Bronchial epithelial cell (primary cell): Measurements from ENCODE around the gene RAPGEF6. TPM values are rescaled to one million over a fixed set of nuclear protein-coding genes. Genes with fewer than 3 reads are reported as not detected.

Experiments used
- DNase-seq: peaks from one replicate; pipeline ENCODE4 v3.0.0-alpha.2; 2010; ENCODE audit warnings: low read depth
- FAIRE-seq: peaks from 2 replicates; lab custom pipeline; 2011; peaks lifted over from hg19 to GRCh38; lab: Jason Lieb, UNC
- H3K27me3 ChIP-seq: 2 replicates; pipeline ENCODE4 v1.5.1; 2011; ENCODE audit warnings: low read length; ENCODE audit not compliant: control insufficient read depth, insufficient read depth
- H3K36me3 ChIP-seq: 2 replicates; pipeline ENCODE4 v1.5.1; 2011; ENCODE audit warnings: low read length; ENCODE audit not compliant: control insufficient read depth, insufficient read depth
- H3K4me3 ChIP-seq: 2 replicates; pipeline ENCODE4 v1.5.1; 2011; ENCODE audit warnings: mild to moderate bottlenecking, low read depth, low read length, control low read depth
- total RNA-seq: library from RNA; depleted of rRNA; stranded (reverse); fragments of >200 nt; gene quantifications from 2 replicates; pipeline ENCODE4 v1.2.1, GENCODE V29; 2014
- TF ChIP-seq, protein P1 (sequence below): IDR thresholded peaks from 2 replicates; pipeline ENCODE4 v1.5.1; 2011; ENCODE audit warnings: mild to moderate bottlenecking, moderate library complexity, low read length, control low read depth, inconsistent platforms; ENCODE audit not compliant: insufficient read depth, severe bottlenecking

RAPGEF6 gene
- total RNA-seq, 1 donor from 2014 or later, result 14.2 TPM

DNA sequence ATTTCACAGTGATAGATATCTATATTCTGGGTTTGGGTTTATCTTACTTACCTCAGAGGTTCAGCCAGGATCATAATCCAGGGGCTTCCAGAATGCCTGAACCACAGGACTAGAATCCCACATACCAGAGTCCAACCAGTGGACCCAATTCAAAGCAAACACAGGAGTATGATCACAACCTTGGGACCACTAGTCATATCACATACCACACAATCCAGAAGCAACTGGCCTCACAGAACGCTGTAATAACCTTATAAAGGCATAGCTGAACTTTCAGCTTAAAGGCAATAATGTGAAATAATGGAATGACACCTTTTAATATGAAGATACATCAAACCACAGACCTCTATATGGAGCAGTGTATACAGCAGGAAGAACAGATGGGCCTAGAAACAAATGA lies 25.3 kb downstream of the RAPGEF6 start:
- H3K4me3 ChIP-seq, result no peak overlapping the region
- FAIRE-seq (no peak), DNase-seq (no peak)
- H3K27me3 ChIP-seq, result no peaks in the 10 kb centered on the region
- TF ChIP-seq, protein P1, sequence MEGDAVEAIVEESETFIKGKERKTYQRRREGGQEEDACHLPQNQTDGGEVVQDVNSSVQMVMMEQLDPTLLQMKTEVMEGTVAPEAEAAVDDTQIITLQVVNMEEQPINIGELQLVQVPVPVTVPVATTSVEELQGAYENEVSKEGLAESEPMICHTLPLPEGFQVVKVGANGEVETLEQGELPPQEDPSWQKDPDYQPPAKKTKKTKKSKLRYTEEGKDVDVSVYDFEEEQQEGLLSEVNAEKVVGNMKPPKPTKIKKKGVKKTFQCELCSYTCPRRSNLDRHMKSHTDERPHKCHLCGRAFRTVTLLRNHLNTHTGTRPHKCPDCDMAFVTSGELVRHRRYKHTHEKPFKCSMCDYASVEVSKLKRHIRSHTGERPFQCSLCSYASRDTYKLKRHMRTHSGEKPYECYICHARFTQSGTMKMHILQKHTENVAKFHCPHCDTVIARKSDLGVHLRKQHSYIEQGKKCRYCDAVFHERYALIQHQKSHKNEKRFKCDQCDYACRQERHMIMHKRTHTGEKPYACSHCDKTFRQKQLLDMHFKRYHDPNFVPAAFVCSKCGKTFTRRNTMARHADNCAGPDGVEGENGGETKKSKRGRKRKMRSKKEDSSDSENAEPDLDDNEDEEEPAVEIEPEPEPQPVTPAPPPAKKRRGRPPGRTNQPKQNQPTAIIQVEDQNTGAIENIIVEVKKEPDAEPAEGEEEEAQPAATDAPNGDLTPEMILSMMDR, result no peak
- no peaks in the 10 kb centered on the region for H3K36me3 ChIP-seq

DNA sequence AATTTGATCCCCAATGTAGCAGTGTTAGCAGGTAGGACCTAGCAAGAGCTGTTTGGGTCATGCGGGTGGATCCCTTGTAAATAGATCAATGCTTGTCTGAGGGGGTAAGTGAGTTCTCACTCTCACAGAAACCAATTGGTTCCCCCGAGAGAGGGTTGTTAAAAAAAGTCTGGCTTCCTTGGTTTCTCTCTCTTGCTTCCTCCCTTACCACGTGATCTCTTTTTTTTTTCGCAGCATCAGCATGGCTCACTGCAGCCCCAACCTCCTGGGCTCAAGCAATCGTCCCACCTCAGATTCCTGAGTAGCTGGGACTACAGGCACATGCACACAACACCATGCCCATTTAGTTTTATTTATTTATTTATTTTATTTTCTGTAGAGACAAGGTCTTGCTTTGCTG lies 26.4 kb downstream of the RAPGEF6 start:
- Histone ChIP-seq H3K27me3 (no peaks in the 10 kb centered on the region), H3K4me3 (no peak overlapping the region), H3K36me3 (no peaks in the 10 kb centered on the region)
- FAIRE-seq (no peak), DNase-seq (no peak)
- TF ChIP-seq, protein P1, result no peak

DNA sequence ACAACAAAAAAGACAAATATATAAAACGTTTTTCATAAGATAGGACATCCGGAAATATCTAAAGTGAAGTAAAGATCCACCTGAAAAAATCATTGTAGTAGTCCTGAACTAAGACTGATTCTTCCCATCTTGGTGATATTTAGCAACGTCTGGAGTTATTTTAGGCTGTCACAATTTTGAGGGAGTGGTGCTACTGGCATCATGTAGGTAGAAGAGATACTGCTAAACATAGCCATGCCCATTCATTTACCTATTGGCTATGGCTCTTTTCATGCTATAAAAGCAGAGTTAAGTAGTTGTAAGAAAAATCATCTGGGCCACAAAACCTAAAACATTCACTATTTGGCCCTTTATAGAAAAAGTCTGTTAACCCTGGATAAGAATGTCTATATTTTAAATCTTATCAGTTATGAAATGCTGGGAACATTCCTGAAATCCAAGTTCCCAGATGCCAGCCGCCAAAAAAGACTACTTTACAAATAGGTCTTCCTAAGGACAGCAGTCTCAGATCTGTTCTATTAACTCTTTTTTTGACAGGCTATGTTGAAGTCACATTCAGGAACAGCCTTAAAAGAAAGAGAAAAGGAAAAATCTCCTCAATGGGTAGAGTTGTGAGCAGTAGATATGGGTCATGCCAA lies 27.0 kb downstream of the RAPGEF6 start:
- TF ChIP-seq, protein P1, result no peak
- no peaks in the 10 kb centered on the region for H3K36me3 ChIP-seq
- FAIRE-seq (no peak), DNase-seq (no peak)
- H3K4me3 ChIP-seq, result no peak overlapping the region
- no peaks in the 10 kb centered on the region for H3K27me3 ChIP-seq

DNA sequence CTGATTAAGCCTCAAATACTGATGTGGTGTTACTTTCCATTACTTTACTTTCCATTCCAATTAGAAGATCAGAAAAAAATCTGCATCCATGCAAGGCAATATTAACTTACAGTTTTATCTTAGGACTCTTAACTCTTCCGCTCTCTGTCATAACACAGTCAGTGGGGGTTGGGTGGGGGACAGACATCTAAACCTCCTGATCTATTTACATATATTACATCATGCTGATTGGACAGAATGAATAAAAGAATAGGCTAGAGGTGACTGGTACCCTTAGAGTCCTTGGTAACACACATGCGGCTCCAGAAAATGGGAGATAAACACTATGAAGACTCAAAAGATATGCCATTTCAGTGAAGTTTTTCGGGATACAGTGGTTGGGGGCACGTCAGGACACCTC lies 27.6 kb downstream of the RAPGEF6 start:
- FAIRE-seq, result no peak
- Histone ChIP-seq H3K36me3 (no peaks in the 10 kb centered on the region), H3K4me3 (no peak overlapping the region), H3K27me3 (no peaks in the 10 kb centered on the region)
- TF ChIP-seq, protein P1, result no peak
- DNase-seq, result no peak

DNA sequence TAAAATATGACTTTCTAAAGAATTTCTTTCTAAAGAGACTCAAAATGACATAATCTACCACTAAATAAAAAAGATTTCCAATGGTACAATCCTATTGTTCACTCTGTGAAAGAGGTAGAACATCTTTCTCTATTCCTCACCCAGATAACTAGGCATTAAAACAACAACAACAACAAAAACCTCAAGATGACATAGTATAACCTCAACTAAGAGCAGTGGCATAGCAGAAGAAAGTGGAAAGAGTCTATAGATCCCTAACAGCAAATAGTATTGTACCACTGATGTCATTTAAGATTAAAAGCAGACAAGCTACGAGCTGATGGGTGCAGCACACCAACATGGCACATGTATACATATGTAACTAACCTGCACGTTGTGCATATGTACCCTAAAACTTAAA lies 29.9 kb downstream of the RAPGEF6 start:
- Histone ChIP-seq H3K27me3 (no peaks in the 10 kb centered on the region), H3K36me3 (no peaks in the 10 kb centered on the region), H3K4me3 (no peak overlapping the region)
- FAIRE-seq (no peak), DNase-seq (no peak)
- TF ChIP-seq, protein P1, result no peak
